ENCODE data around the gene PRPF8.
A peak's percentile ranks its signal among the peaks of the same experiment; 100 is the strongest.
"Not testable (repeated sequence)": the region's sequence is repeated elsewhere in the genome, so short reads cannot be mapped to it uniquely, and the experiment has no call there.

PRPF8 gene

GRCh38 chr17:1652794-1653193, 31.9 kb downstream of the PRPF8 start:
- Histone ChIP-seq H3K4me1 (ENCODE audit: control insufficient read depth in 1 of 2, insufficient read depth in 2 of 2, low read length in 2 of 2) (peaks cover 23 to 27% of the 10 kb centered on the region in 2 donors), H3K36me3 (ENCODE audit: control insufficient read depth in 1 of 2, insufficient read depth in 2 of 2, low read length in 2 of 2) (peaks cover 42 to 67% of the 10 kb centered on the region in 2 donors)
- not testable (repeated sequence) for H3K4me3 ChIP-seq (ENCODE audit: low read depth in 1 of 2, low read length in 2 of 2); H3K27me3 ChIP-seq (ENCODE audit: control insufficient read depth in 1 of 2, insufficient read depth in 2 of 2, low read length in 2 of 2); H3K27ac ChIP-seq (ENCODE audit: low read depth, low read length); H3K9ac ChIP-seq (ENCODE audit: low read depth in 1 of 2, low read length in 2 of 2); H3K9me3 ChIP-seq (ENCODE audit: control insufficient read depth in 1 of 2, low read length in 2 of 2)

- H3K36me3 ChIP-seq (ENCODE audit: control insufficient read depth in 1 of 2, insufficient read depth in 2 of 2, low read length in 2 of 2), result peaks cover 35 to 66% of the 10 kb centered on the region in 2 donors
- H3K9me3 ChIP-seq (ENCODE audit: control insufficient read depth in 1 of 2, low read length in 2 of 2), result no peaks in the 10 kb centered on the region
- H3K4me3 ChIP-seq (ENCODE audit: low read depth in 1 of 2, low read length in 2 of 2), result no peak overlapping the region
- no peak overlapping the region for H3K27ac ChIP-seq (ENCODE audit: low read depth, low read length)
- H3K4me1 ChIP-seq (ENCODE audit: control insufficient read depth in 1 of 2, insufficient read depth in 2 of 2, low read length in 2 of 2), result peaks cover 28 to 35% of the 10 kb centered on the region in 2 donors
- no peak overlapping the region for H3K9ac ChIP-seq (ENCODE audit: low read depth in 1 of 2, low read length in 2 of 2)
- H3K27me3 ChIP-seq (ENCODE audit: control insufficient read depth in 1 of 2, insufficient read depth in 2 of 2, low read length in 2 of 2), result no peaks in the 10 kb centered on the region
Measured at GRCh38 chr17:1651559-1651844, 33.2 kb downstream of the PRPF8 start.

- Histone ChIP-seq H3K27me3 (ENCODE audit: control insufficient read depth in 1 of 2, insufficient read depth in 2 of 2, low read length in 2 of 2) (no peaks in the 10 kb centered on the region), H3K4me1 (ENCODE audit: control insufficient read depth in 1 of 2, insufficient read depth in 2 of 2, low read length in 2 of 2) (peaks cover 28 to 40% of the 10 kb centered on the region in 2 donors), H3K4me3 (ENCODE audit: low read depth in 1 of 2, low read length in 2 of 2) (no peak overlapping the region), H3K36me3 (ENCODE audit: control insufficient read depth in 1 of 2, insufficient read depth in 2 of 2, low read length in 2 of 2) (peaks cover 32 to 63% of the 10 kb centered on the region in 2 donors), H3K9me3 (ENCODE audit: control insufficient read depth in 1 of 2, low read length in 2 of 2) (no peaks in the 10 kb centered on the region), H3K9ac (ENCODE audit: low read depth in 1 of 2, low read length in 2 of 2) (peak overlapping the region; percentile 30 to 39), H3K27ac (ENCODE audit: low read depth, low read length) (peak overlapping the region; percentile 99)
Measured at GRCh38 chr17:1650731-1651558, 33.7 kb downstream of the PRPF8 start.

- H3K4me1 ChIP-seq (ENCODE audit: control insufficient read depth in 1 of 2, insufficient read depth in 2 of 2, low read length in 2 of 2), result peaks cover 28 to 45% of the 10 kb centered on the region in 2 donors
- peak within 1 kb of the TSS; percentile 61 to 86 for H3K9ac ChIP-seq (ENCODE audit: low read depth in 1 of 2, low read length in 2 of 2)
- H3K27ac ChIP-seq (ENCODE audit: low read depth, low read length), result peak within 1 kb of the TSS; percentile 99
- peak within 1 kb of the TSS; percentile 78 to 79 for H3K4me3 ChIP-seq (ENCODE audit: low read depth in 1 of 2, low read length in 2 of 2)
- H3K27me3 ChIP-seq (ENCODE audit: control insufficient read depth in 1 of 2, insufficient read depth in 2 of 2, low read length in 2 of 2), result no peaks in the 10 kb centered on the region
- H3K36me3 ChIP-seq (ENCODE audit: control insufficient read depth in 1 of 2, insufficient read depth in 2 of 2, low read length in 2 of 2), result peaks cover 30 to 56% of the 10 kb centered on the region in 2 donors
- H3K9me3 ChIP-seq (ENCODE audit: control insufficient read depth in 1 of 2, low read length in 2 of 2), result no peaks in the 10 kb centered on the region
Measured at GRCh38 chr17:1649844-1650501, 34.7 kb downstream of the PRPF8 start, which contains the start of gene RILP. Gene RILP, minus strand, starts transcription at chr17:1649866. Its CDS starts 62 bp downstream, at chr17:1649804.

GRCh38 chr17:1648963-1649843, 35.5 kb downstream of the PRPF8 start:
- H3K36me3 ChIP-seq (ENCODE audit: control insufficient read depth in 1 of 2, insufficient read depth in 2 of 2, low read length in 2 of 2), result peaks cover 25 to 48% of the 10 kb centered on the region in 2 donors
- H3K27ac ChIP-seq (ENCODE audit: low read depth, low read length), result peak overlapping the region; percentile 99
- peak overlapping the region; percentile 61 to 79 for H3K9ac ChIP-seq (ENCODE audit: low read depth in 1 of 2, low read length in 2 of 2)
- peaks cover 33 to 53% of the 10 kb centered on the region in 2 donors for H3K4me1 ChIP-seq (ENCODE audit: control insufficient read depth in 1 of 2, insufficient read depth in 2 of 2, low read length in 2 of 2)
- peak overlapping the region; percentile 73 to 79 for H3K4me3 ChIP-seq (ENCODE audit: low read depth in 1 of 2, low read length in 2 of 2)
- H3K9me3 ChIP-seq (ENCODE audit: control insufficient read depth in 1 of 2, low read length in 2 of 2), result no peaks in the 10 kb centered on the region
- no peaks in the 10 kb centered on the region for H3K27me3 ChIP-seq (ENCODE audit: control insufficient read depth in 1 of 2, insufficient read depth in 2 of 2, low read length in 2 of 2)

GRCh38 chr17:1648173-1648962, 36.3 kb downstream of the PRPF8 start:
- peaks cover 16 to 40% of the 10 kb centered on the region in 2 donors for H3K36me3 ChIP-seq (ENCODE audit: control insufficient read depth in 1 of 2, insufficient read depth in 2 of 2, low read length in 2 of 2)
- peaks cover 37 to 58% of the 10 kb centered on the region in 2 donors for H3K4me1 ChIP-seq (ENCODE audit: control insufficient read depth in 1 of 2, insufficient read depth in 2 of 2, low read length in 2 of 2)
- H3K4me3 ChIP-seq (ENCODE audit: low read depth in 1 of 2, low read length in 2 of 2), result peak overlapping the region; percentile 78 to 79
- peak overlapping the region; percentile 61 to 86 for H3K9ac ChIP-seq (ENCODE audit: low read depth in 1 of 2, low read length in 2 of 2)
- H3K27ac ChIP-seq (ENCODE audit: low read depth, low read length), result peak overlapping the region; percentile 78
- no peaks in the 10 kb centered on the region for H3K27me3 ChIP-seq (ENCODE audit: control insufficient read depth in 1 of 2, insufficient read depth in 2 of 2, low read length in 2 of 2)
- H3K9me3 ChIP-seq (ENCODE audit: control insufficient read depth in 1 of 2, low read length in 2 of 2), result no peaks in the 10 kb centered on the region

- Histone ChIP-seq H3K4me3 (ENCODE audit: low read depth in 1 of 2, low read length in 2 of 2) (peak overlapping the region; percentile 78 to 79), H3K36me3 (ENCODE audit: control insufficient read depth in 1 of 2, insufficient read depth in 2 of 2, low read length in 2 of 2) (peaks cover 13 to 34% of the 10 kb centered on the region in 2 donors), H3K27ac (ENCODE audit: low read depth, low read length) (peak overlapping the region; percentile 78), H3K4me1 (ENCODE audit: control insufficient read depth in 1 of 2, insufficient read depth in 2 of 2, low read length in 2 of 2) (peaks cover 37 to 58% of the 10 kb centered on the region in 2 donors), H3K9ac (ENCODE audit: low read depth in 1 of 2, low read length in 2 of 2) (peak overlapping the region; percentile 61 to 86), H3K9me3 (ENCODE audit: control insufficient read depth in 1 of 2, low read length in 2 of 2) (no peaks in the 10 kb centered on the region), H3K27me3 (ENCODE audit: control insufficient read depth in 1 of 2, insufficient read depth in 2 of 2, low read length in 2 of 2) (no peaks in the 10 kb centered on the region)
Measured at GRCh38 chr17:1647802-1648171, 36.9 kb downstream of the PRPF8 start.

GRCh38 chr17:1646199-1646875, 38.3 kb downstream of the PRPF8 start:
- no peaks in the 10 kb centered on the region for H3K9me3 ChIP-seq (ENCODE audit: control insufficient read depth in 1 of 2, low read length in 2 of 2)
- H3K36me3 ChIP-seq (ENCODE audit: control insufficient read depth in 1 of 2, insufficient read depth in 2 of 2, low read length in 2 of 2), result peaks cover 10 to 20% of the 10 kb centered on the region in 2 donors
- no peak overlapping the region for H3K4me3 ChIP-seq (ENCODE audit: low read depth in 1 of 2, low read length in 2 of 2)
- no peak overlapping the region for H3K27ac ChIP-seq (ENCODE audit: low read depth, low read length)
- no peak overlapping the region for H3K9ac ChIP-seq (ENCODE audit: low read depth in 1 of 2, low read length in 2 of 2)
- H3K4me1 ChIP-seq (ENCODE audit: control insufficient read depth in 1 of 2, insufficient read depth in 2 of 2, low read length in 2 of 2), result peaks cover 36 to 56% of the 10 kb centered on the region in 2 donors
- no peaks in the 10 kb centered on the region for H3K27me3 ChIP-seq (ENCODE audit: control insufficient read depth in 1 of 2, insufficient read depth in 2 of 2, low read length in 2 of 2)

Measured in duodenal mucosa (tissue), 2 donors.